Prostate gland (tissue), 2 donors: Measurements from ENCODE around the gene COL25A1. TPM values are rescaled to one million over a fixed set of nuclear protein-coding genes. Genes with fewer than 3 reads are reported as not detected.

ENCODE experiments used
- DNase-seq: peaks from one replicate; pipeline ENCODE4 v3.0.0-alpha.2; 2019; ENCODE audit warnings: low spot score
- H3K27ac ChIP-seq, 2 donors: fragments of 200-600 bp; sonication (generic); 2 replicates each; pipeline ENCODE4 v1.5.1; 2017 to 2019
- H3K27me3 ChIP-seq: fragments of 200-600 bp; sonication (generic); replicated peaks from 2 replicates; pipeline ENCODE4 v1.5.1; 2019; ENCODE audit not compliant: insufficient read depth
- H3K36me3 ChIP-seq, 2 donors: fragments of 200-600 bp; sonication (generic); 1 replicate in 1 of 2; 2 replicates in 1 of 2; pipeline versions ENCODE4 v1.5.1 to v1.8.1; 2017 to 2019
- H3K4me1 ChIP-seq: fragments of 200-600 bp; sonication (generic); replicated peaks from 2 replicates; pipeline ENCODE4 v1.5.1; 2019
- H3K4me3 ChIP-seq, 2 donors: fragments of 200-600 bp; sonication (generic); 2 replicates each; pipeline ENCODE4 v1.5.1; 2017 to 2019
- H3K9me3 ChIP-seq: fragments of 200-600 bp; sonication (generic); 2 replicates; pipeline ENCODE4 v1.5.1; 2017
- POLR2A ChIP-seq: fragments of 450-650 bp; IDR thresholded peaks from one replicate; pipeline ENCODE4 v1.6.1; 2016; ENCODE audit warnings: antibody characterized with exemption, mild to moderate bottlenecking
- POLR2AphosphoS5 ChIP-seq: sonication (generic); formaldehyde crosslinking; IDR thresholded peaks from one replicate; pipeline ENCODE4 v1.6.1; 2017; ENCODE audit warnings: antibody characterized with exemption
- WGBS: methylation state at CpG from one replicate; pipeline ENCODE4 v1.1.5; 2018; 5-methylcytosine and 5-hydroxymethylcytosine counted together
- intact Hi-C: fragments of 100-400 bp; cut with DNase I; formaldehyde crosslinking; loops from one replicate; pipeline ENCODE4 v1.14.2; 2022
- total RNA-seq, 2 donors: library from RNA; depleted of rRNA; stranded (reverse); fragments of >200 nt; gene quantifications; one replicate each; pipeline ENCODE4 v1.1.0, GENCODE V29; 2016
- TF ChIP-seq, protein P1 (sequence below), 4 experiments: fragments of 200-600 bp in 2 of 4; fragments of 450-650 bp in 2 of 4; sonication (generic) in 2 of 4; IDR thresholded peaks; 1 replicate in 3 of 4; 2 replicates in 1 of 4; pipeline ENCODE4 v1.5.1; 2016 to 2019; ENCODE audit warnings: antibody characterized with exemption in 4 of 4, mild to moderate bottlenecking in 2 of 4, moderate library complexity in 2 of 4

The COL25A1 gene
- total RNA-seq, 2 donors from 2014 or later = 0.73 to 2.8 TPM

DNA sequence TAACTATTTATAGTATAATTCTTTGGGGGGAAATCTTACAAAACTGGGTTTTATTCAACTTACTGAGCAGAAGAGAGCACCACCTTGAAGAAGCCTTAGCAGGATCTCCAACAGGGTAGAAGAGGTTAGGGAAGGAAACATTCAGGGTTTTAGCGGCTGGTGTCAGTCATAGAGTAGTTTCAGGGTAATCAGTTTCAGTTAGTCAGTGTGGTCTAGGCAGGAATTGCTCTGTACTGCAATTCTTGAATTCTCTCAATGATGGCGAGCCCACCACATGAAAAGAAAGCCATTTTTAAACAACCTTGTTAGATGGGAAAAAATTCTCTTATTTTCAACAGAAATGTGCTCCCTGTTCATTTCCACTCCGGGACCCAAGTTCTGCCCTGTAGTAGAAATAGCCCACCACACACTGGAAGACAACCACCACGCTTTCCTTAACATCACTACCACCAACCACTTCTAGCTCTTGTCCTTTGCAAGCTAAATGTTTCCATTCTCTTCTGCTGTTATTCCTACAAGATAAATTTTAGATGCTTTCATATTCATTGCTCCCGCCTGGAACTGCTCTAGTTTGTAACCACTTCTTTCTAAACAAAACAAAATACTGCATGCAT is 25.9 kb downstream of the COL25A1 start:
- Histone ChIP-seq H3K4me1 (no peaks in the 10 kb centered on the region), H3K9me3 (no peaks in the 10 kb centered on the region), H3K27me3 (no peaks in the 10 kb centered on the region), H3K27ac (no peak overlapping the region), H3K36me3 (no peaks in the 10 kb centered on the region), H3K4me3 (no peak overlapping the region)
- no peak for DNase-seq
- intact Hi-C loops = no loop called here
- TF ChIP-seq POLR2AphosphoS5 (no peak), POLR2A (no peak)
- TF ChIP-seq, protein P1, sequence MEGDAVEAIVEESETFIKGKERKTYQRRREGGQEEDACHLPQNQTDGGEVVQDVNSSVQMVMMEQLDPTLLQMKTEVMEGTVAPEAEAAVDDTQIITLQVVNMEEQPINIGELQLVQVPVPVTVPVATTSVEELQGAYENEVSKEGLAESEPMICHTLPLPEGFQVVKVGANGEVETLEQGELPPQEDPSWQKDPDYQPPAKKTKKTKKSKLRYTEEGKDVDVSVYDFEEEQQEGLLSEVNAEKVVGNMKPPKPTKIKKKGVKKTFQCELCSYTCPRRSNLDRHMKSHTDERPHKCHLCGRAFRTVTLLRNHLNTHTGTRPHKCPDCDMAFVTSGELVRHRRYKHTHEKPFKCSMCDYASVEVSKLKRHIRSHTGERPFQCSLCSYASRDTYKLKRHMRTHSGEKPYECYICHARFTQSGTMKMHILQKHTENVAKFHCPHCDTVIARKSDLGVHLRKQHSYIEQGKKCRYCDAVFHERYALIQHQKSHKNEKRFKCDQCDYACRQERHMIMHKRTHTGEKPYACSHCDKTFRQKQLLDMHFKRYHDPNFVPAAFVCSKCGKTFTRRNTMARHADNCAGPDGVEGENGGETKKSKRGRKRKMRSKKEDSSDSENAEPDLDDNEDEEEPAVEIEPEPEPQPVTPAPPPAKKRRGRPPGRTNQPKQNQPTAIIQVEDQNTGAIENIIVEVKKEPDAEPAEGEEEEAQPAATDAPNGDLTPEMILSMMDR (IDR thresholded peaks at IDR 0.05) = no peak
- WGBS = 96% methylated on average over 5 of the region's 5 CpGs

DNA sequence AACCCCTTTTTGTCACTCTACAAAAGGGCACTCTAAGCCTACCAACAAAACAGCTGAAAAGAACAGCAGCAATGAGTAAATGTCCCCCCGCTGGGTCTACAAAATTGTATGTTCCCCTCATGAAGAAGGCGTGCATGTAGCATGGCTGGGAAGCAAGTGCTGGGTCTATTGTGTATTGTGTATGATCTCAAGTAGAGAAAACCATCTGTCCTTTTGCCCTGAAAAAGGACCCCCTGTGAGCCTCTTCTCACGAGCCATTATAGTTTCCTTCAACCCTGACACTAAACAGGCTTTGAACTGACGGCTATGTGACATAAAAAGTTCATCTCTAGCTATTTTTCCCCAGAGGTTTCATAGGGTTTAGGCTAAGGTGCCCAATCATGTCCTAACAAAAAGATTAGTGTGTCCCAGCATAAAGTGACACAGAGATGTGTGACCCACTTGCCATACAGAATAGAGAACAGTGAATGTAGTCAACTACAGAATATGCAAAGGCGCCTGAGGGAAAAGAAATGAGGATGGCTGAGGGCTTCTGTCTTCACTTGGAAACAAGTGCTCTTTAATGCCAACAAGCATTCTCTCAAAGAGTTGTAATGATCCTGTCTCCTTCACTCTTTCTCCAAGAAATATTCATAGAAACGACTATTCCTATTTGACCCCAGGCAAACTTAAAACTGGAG is 27.3 kb downstream of the COL25A1 start:
- Histone ChIP-seq H3K9me3 (no peaks in the 10 kb centered on the region), H3K36me3 (no peaks in the 10 kb centered on the region), H3K4me3 (no peak overlapping the region), H3K27ac (no peak overlapping the region), H3K4me1 (no peaks in the 10 kb centered on the region), H3K27me3 (no peaks in the 10 kb centered on the region)
- no peak for DNase-seq
- TF ChIP-seq POLR2AphosphoS5 (no peak), POLR2A (no peak)
- TF ChIP-seq, protein P1 (IDR thresholded peaks at IDR 0.05) = no peak
- 84% methylated on average over 6 of the region's 6 CpGs for WGBS
- intact Hi-C loops = no loop called here

DNA sequence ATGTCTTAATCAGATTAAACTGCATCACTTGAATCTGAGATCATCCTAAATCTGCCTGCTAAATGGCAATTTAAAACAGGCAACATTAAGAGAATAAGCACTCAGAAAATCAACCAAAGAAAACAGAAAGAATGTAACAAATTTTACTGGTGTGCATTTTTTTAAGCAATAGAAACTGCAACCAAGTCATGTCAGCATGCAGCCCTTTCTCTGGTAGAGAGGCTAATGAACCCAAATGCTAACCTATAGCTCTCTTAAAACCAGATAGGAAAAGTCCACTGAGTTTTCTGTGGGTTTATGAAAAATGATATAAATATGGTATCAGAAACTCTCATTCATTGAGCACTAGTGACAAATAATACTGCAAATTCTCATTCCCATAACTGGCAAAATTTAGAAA is 35.6 kb downstream of the COL25A1 start:
- no peaks in the 10 kb centered on the region for H3K36me3 ChIP-seq
- intact Hi-C loops = no loop called here
- TF ChIP-seq POLR2A (no peak), POLR2AphosphoS5 (no peak)
- TF ChIP-seq, protein P1 (IDR thresholded peaks at IDR 0.05) = no peak
- H3K4me3 ChIP-seq = no peak overlapping the region
- H3K27me3 ChIP-seq = no peaks in the 10 kb centered on the region
- H3K4me1 ChIP-seq = no peaks in the 10 kb centered on the region
- no peak for DNase-seq
- H3K27ac ChIP-seq = no peak overlapping the region
- no peaks in the 10 kb centered on the region for H3K9me3 ChIP-seq

DNA sequence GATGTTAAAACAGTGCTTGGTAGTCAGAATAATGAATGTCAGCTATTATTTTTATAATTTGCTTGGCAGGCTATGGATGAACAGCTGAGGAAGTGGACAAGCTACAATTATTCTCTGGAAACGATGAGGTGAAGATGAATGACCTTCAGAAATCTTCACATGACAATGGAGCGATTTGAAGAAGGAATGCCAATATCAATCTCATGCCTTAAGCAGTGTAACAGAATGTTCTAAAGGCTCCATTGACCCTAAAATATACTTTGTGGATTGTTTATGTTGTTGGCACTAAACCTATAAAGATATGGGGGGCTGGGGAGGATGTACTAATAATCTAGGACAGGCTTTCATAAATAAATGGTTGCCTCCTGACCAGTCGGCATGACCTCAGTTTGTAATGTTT is 36.2 kb downstream of the COL25A1 start:
- 58% methylated on average over 3 of the region's 3 CpGs for WGBS
- H3K36me3 ChIP-seq = no peaks in the 10 kb centered on the region

More for the DNA sequence above, 36.2 kb downstream of the COL25A1 start:
- Histone ChIP-seq H3K27ac (no peak overlapping the region), H3K27me3 (no peaks in the 10 kb centered on the region), H3K4me1 (no peaks in the 10 kb centered on the region), H3K4me3 (no peak overlapping the region), H3K9me3 (no peaks in the 10 kb centered on the region)
- no peak for DNase-seq
- intact Hi-C loops = no loop called here
- TF ChIP-seq POLR2AphosphoS5 (no peak), POLR2A (no peak)
- TF ChIP-seq, protein P1 (IDR thresholded peaks at IDR 0.05) = no peak
